22Rv1 (cell line): Measurements from ENCODE around the gene PPP1CC.

Source experiments
- CTCF ChIP-seq: fragments of 450-650 bp; IDR thresholded peaks from 2 replicates; pipeline ENCODE4 v1.5.1; 2017; ENCODE audit warnings: mild to moderate bottlenecking
- ZFX ChIP-seq: fragments of 450-650 bp; IDR thresholded peaks from 2 replicates; pipeline ENCODE4 v1.6.1; 2017; ENCODE audit warnings: antibody characterized with exemption, borderline replicate concordance

GRCh38 chr12:110728628-110729027, 14.1 kb downstream of the PPP1CC start:
- TF ChIP-seq CTCF (no peak), ZFX (no peak)
